Mucosa of gallbladder (tissue), 1 donor: ENCODE results near the gene ZDHHC21. TPM values are rescaled to one million over a fixed set of nuclear protein-coding genes. Genes with fewer than 3 reads are reported as not detected.
"Not testable (repeated sequence)": the region's sequence is repeated elsewhere in the genome, so short reads cannot be mapped to it uniquely, and the experiment has no call there.

Experiments used
- DNase-seq: peaks from one replicate; pipeline ENCODE4 v3.0.0-alpha.2; 2020; ENCODE audit warnings: low spot score
- total RNA-seq: library from RNA; stranded (reverse); gene quantifications from one replicate; pipeline ENCODE4 v1.2.1, GENCODE V29; 2021
- donor health status: DM: no; HTN: no; CAD: no.

Gene ZDHHC21
- total RNA-seq, 1 donor from 2014 or later: 11.2 TPM

- no peak for DNase-seq
These were observed 7.1 kb downstream of the ZDHHC21 start for GRCh38 chr9:14686168-14686567.

- DNase-seq: not testable (repeated sequence)
These were observed 10.6 kb downstream of the ZDHHC21 start for GRCh38 chr9:14682616-14683015.

- DNase-seq: no peak
These were observed 14.5 kb downstream of the ZDHHC21 start for GRCh38 chr9:14678776-14679175.

GRCh38 chr9:14677872-14678271 lies 15.4 kb downstream of the ZDHHC21 start:
- DNase-seq: no peak

- DNase-seq: no peak
These were observed 15.8 kb downstream of the ZDHHC21 start for GRCh38 chr9:14677396-14677795.

GRCh38 chr9:14674630-14675029 lies 18.6 kb downstream of the ZDHHC21 start:
- DNase-seq: no peak

GRCh38 chr9:14671377-14671776 lies 21.9 kb downstream of the ZDHHC21 start:
- DNase-seq: no peak

- no peak for DNase-seq
These were observed 22.5 kb downstream of the ZDHHC21 start for GRCh38 chr9:14670718-14671117.

GRCh38 chr9:14664022-14664421 lies 29.2 kb downstream of the ZDHHC21 start:
- not testable (repeated sequence) for DNase-seq

- DNase-seq: no peak
These were observed 31.2 kb downstream of the ZDHHC21 start for GRCh38 chr9:14662060-14662453.

- DNase-seq: no peak
These were observed 31.7 kb downstream of the ZDHHC21 start for GRCh38 chr9:14661421-14662059.

- DNase-seq: no peak
These were observed 32.5 kb downstream of the ZDHHC21 start for GRCh38 chr9:14660721-14661120.

GRCh38 chr9:14654932-14655331 lies 38.3 kb downstream of the ZDHHC21 start:
- no peak for DNase-seq

- DNase-seq: no peak
These were observed 39.7 kb downstream of the ZDHHC21 start for GRCh38 chr9:14653511-14653910.

GRCh38 chr9:14652729-14653377 lies 40.4 kb downstream of the ZDHHC21 start:
- peak; percentile 24 for DNase-seq

- DNase-seq: no peak
These were observed 42.6 kb downstream of the ZDHHC21 start for GRCh38 chr9:14650596-14650995.

- no peak for DNase-seq
These were observed 47.6 kb downstream of the ZDHHC21 start for GRCh38 chr9:14645648-14646047.

GRCh38 chr9:14640967-14641366 lies 52.3 kb downstream of the ZDHHC21 start:
- no peak for DNase-seq

- DNase-seq: no peak
These were observed 52.9 kb downstream of the ZDHHC21 start for GRCh38 chr9:14640294-14640693.

GRCh38 chr9:14633906-14634565 lies 59.2 kb downstream of the ZDHHC21 start:
- DNase-seq: no peak

GRCh38 chr9:14633148-14633547 lies 60.1 kb downstream of the ZDHHC21 start:
- DNase-seq: no peak

- DNase-seq: no peak
These were observed 65.7 kb downstream of the ZDHHC21 start for GRCh38 chr9:14627513-14627912.

GRCh38 chr9:14618836-14619420 lies 74.3 kb downstream of the ZDHHC21 start:
- no peak for DNase-seq
